Fibroblast of pulmonary artery (primary cell): Measurements from ENCODE around the gene SESN2.

ENCODE experiments used
- DNase-seq: peaks from one replicate; pipeline ENCODE4 v3.0.0-alpha.2; 2010; ENCODE audit warnings: low read depth
- H3K4me3 ChIP-seq: replicated peaks from 2 replicates; pipeline ENCODE4 v1.5.1; 2011; ENCODE audit warnings: low read depth, mild to moderate bottlenecking, control low read depth, low read length, moderate library complexity
- CTCF ChIP-seq: IDR thresholded peaks from 2 replicates; pipeline ENCODE4 v1.5.1; 2011; ENCODE audit warnings: mild to moderate bottlenecking, control low read depth, low read length, inconsistent platforms; ENCODE audit errors: missing control alignments

Gene SESN2

GRCh38 chr1:28298438-28298837, 39.1 kb downstream of the SESN2 start:
- TF ChIP-seq CTCF, result no peak

GRCh38 chr1:28301368-28302174, 42.3 kb downstream of the SESN2 start:
- peak; percentile 51 for DNase-seq
- no peak for TF ChIP-seq CTCF
- no peak overlapping the region for H3K4me3 ChIP-seq

More at GRCh38 chr1:28298438-28298837, 39.1 kb downstream of the SESN2 start:
- DNase-seq, result no peak
- no peak overlapping the region for H3K4me3 ChIP-seq

- no peak for DNase-seq
- TF ChIP-seq CTCF, result no peak
- no peak overlapping the region for H3K4me3 ChIP-seq
Observed at GRCh38 chr1:28302247-28302646, 42.9 kb downstream of the SESN2 start.

- no peak for TF ChIP-seq CTCF
- H3K4me3 ChIP-seq, result no peak overlapping the region
- no peak for DNase-seq
Observed at GRCh38 chr1:28306301-28306949, 47.1 kb downstream of the SESN2 start.

- H3K4me3 ChIP-seq, result no peak overlapping the region
Observed at GRCh38 chr1:28308750-28309149, 49.4 kb downstream of the SESN2 start.

GRCh38 chr1:28309702-28310101, 50.4 kb downstream of the SESN2 start:
- no peak for TF ChIP-seq CTCF
- DNase-seq, result no peak
- H3K4me3 ChIP-seq, result no peak overlapping the region

More at GRCh38 chr1:28308750-28309149, 49.4 kb downstream of the SESN2 start:
- TF ChIP-seq CTCF, result no peak
- DNase-seq, result no peak
